Left lung (tissue), 10 donors: ENCODE data around the gene STRC. TPM values are rescaled to one million over a fixed set of nuclear protein-coding genes. Genes with fewer than 3 reads are reported as not detected.
"Not testable (repeated sequence)": the region's sequence is repeated elsewhere in the genome, so short reads cannot be mapped to it uniquely, and the experiment has no call there.

Source experiments
- ATAC-seq: fragments of 200-7000 bp; cut with Tn5 transposase; one replicate; pipeline ENCODE4 v1.9.1; 2020; ENCODE audit warnings: moderate library complexity
- DNase-seq, 4 donors: peaks; one replicate each; pipeline ENCODE4 v3.0.0-alpha.2; 2013 to 2020
- H3K27ac ChIP-seq, 2 donors: fragments of 200-600 bp; sonication (generic) in 1 of 2; one replicate each; pipeline versions ENCODE4 v1.5.0 to v1.8.0; 2020 to 2021
- H3K27me3 ChIP-seq, 2 donors: fragments of 200-600 bp; sonication (generic) in 1 of 2; one replicate each; pipeline versions ENCODE4 v1.5.0 to v1.8.0; 2020 to 2021
- H3K36me3 ChIP-seq, 2 donors: fragments of 200-600 bp; sonication (generic) in 1 of 2; one replicate each; pipeline versions ENCODE4 v1.5.0 to v1.8.0; 2020 to 2021
- H3K4me1 ChIP-seq, 2 donors: fragments of 200-600 bp; one replicate each; pipeline ENCODE4 v1.8.0; 2021
- H3K4me3 ChIP-seq, 2 donors: fragments of 200-600 bp; sonication (generic) in 1 of 2; one replicate each; pipeline versions ENCODE4 v1.5.0 to v1.8.0; 2020 to 2021; ENCODE audit warnings: mild to moderate bottlenecking in 1 of 2
- H3K9me3 ChIP-seq, 2 donors: fragments of 200-600 bp; sonication (generic) in 1 of 2; one replicate each; pipeline versions ENCODE4 v1.5.0 to v1.8.0; 2020 to 2021
- intact Hi-C, 2 donors: fragments of 100-400 bp; cut with DNase I; formaldehyde crosslinking; loops; one replicate each; pipeline versions ENCODE4 v1.11.2 to v1.14.2; 2022
- polyA plus RNA-seq, 6 donors: library from polyadenylated mRNA; unstranded; fragments of 120-200 nt; gene quantifications; one replicate each; pipeline ENCODE4 v1.2.1, GENCODE V29; 2013; ENCODE audit not compliant: insufficient read length in 6 of 6
- total RNA-seq, 2 donors: library from RNA; stranded (reverse); fragmentation: NEBNext Ultra II Directional; extraction: Animal tissue kit (Norgen Biotek cat#: 25700); gene quantifications; one replicate each; pipeline ENCODE4 v1.2.1, GENCODE V29; 2021
- TF ChIP-seq, protein P1 (sequence below), 2 donors: fragments of 200-600 bp; sonication (generic) in 1 of 2; IDR thresholded peaks; one replicate each; pipeline versions ENCODE4 v1.5.0 to v1.8.0; 2021; ENCODE audit warnings: antibody characterized with exemption in 2 of 2
- donor health status: DM: no; HTN: yes; CAD: no.
- donor health status: DM: no; HTN: no; CAD: no.

Gene STRC
- total and polyA plus RNA-seq, 8 donors, result 0.15 to 1.3 (median 0.73) TPM

GRCh38 chr15:43563793-43564192, 54.8 kb downstream of the STRC start:
- H3K36me3 ChIP-seq, DNase-seq, H3K27me3 ChIP-seq, intact Hi-C loops, H3K27ac ChIP-seq, H3K9me3 ChIP-seq, H3K4me1 ChIP-seq, ATAC-seq, H3K4me3 ChIP-seq: not testable (repeated sequence)

DNA sequence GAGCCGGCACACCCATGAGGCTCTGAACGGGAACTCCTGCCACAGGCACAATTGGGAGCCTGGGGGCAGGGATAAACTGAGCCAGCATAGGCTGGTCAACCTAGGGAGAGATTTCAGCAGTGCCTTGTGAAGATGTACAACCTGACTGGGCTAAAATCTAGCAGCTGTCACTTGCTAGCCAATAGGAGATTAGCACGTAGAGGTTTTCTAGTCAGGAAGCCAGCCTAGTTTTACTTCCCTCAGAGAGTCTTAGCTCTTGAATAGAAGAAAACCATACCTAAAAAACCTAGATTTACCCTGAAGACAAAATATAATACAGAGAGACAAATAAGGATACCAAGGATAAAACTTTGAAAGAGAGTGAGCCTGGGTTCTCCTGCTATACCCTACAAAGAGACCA, 55.8 kb downstream of the STRC start:
- H3K36me3 ChIP-seq, DNase-seq, H3K4me1 ChIP-seq, intact Hi-C loops, H3K27ac ChIP-seq, H3K27me3 ChIP-seq, H3K9me3 ChIP-seq, ATAC-seq, H3K4me3 ChIP-seq: not testable (repeated sequence)

DNA sequence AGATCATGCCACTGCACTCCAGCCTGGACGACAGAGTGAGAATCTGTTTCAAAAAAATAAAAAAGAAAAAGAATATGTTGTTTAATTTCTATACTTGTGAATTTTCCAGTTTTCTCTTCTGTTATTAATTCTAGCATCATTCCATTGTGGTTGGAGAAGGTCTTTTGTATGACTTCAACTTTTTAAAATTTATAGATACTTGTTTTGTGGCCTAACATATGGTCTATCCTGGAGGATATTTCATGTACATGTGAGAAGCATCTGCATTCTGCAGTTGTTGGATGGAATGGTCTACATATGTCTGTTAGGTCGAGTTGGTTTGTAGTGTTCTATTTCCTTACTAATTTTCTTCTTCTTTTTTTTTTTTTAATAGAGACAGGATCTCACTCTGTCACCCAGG, 65.6 kb downstream of the STRC start:
- no peaks in the 10 kb centered on the region for H3K27me3 ChIP-seq
- DNase-seq, result no peak
- H3K27ac ChIP-seq, result no peak overlapping the region
- ATAC-seq, result no peak
- H3K9me3 ChIP-seq, result peaks cover 0 to under 1% of the 10 kb centered on the region in 2 donors
- TF ChIP-seq, protein P1, sequence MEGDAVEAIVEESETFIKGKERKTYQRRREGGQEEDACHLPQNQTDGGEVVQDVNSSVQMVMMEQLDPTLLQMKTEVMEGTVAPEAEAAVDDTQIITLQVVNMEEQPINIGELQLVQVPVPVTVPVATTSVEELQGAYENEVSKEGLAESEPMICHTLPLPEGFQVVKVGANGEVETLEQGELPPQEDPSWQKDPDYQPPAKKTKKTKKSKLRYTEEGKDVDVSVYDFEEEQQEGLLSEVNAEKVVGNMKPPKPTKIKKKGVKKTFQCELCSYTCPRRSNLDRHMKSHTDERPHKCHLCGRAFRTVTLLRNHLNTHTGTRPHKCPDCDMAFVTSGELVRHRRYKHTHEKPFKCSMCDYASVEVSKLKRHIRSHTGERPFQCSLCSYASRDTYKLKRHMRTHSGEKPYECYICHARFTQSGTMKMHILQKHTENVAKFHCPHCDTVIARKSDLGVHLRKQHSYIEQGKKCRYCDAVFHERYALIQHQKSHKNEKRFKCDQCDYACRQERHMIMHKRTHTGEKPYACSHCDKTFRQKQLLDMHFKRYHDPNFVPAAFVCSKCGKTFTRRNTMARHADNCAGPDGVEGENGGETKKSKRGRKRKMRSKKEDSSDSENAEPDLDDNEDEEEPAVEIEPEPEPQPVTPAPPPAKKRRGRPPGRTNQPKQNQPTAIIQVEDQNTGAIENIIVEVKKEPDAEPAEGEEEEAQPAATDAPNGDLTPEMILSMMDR (IDR thresholded peaks at IDR 0.05), result no peak
- peaks cover 0 to 24% of the 10 kb centered on the region in 2 donors for H3K36me3 ChIP-seq
- H3K4me3 ChIP-seq, result no peak overlapping the region
- H3K4me1 ChIP-seq, result no peaks in the 10 kb centered on the region
- intact Hi-C loops, result no loop called here

DNA sequence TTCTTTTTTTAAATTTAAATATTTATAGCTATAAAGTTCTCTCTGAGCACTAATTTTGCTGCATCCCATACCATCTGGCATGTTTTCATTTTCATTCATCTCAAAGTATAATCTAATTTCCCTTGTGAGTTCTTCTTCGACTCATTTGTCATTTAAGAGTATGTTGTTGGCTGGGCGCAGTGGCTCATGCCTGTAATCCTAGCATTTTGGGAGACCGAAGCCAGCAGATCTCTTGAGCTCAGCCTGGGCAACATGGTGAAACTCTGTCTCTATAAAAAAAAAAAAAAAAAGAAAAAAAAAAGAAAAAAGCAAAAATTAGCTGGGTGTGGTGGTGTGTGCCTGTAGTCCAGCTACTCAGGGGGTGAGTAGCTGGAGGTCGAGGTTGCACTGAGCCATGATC, 66.3 kb downstream of the STRC start:
- peaks cover 0 to 23% of the 10 kb centered on the region in 2 donors for H3K36me3 ChIP-seq
- H3K4me3 ChIP-seq, result no peak overlapping the region
- H3K27ac ChIP-seq, result no peak overlapping the region
- intact Hi-C loops, result no loop called here
- ATAC-seq, result no peak
- no peaks in the 10 kb centered on the region for H3K4me1 ChIP-seq
- TF ChIP-seq, protein P1 (IDR thresholded peaks at IDR 0.05), result no peak
- no peak for DNase-seq
- H3K9me3 ChIP-seq, result peaks cover 0 to 6% of the 10 kb centered on the region in 2 donors
- no peaks in the 10 kb centered on the region for H3K27me3 ChIP-seq

- TF ChIP-seq, protein P1 (IDR thresholded peaks at IDR 0.05), result no peak
- no peaks in the 10 kb centered on the region for H3K27me3 ChIP-seq
- no peak overlapping the region for H3K4me3 ChIP-seq
- ATAC-seq (no peak), DNase-seq (no peak)
- H3K36me3 ChIP-seq, result peaks cover 0 to 10% of the 10 kb centered on the region in 2 donors
- H3K4me1 ChIP-seq, result no peaks in the 10 kb centered on the region
- intact Hi-C loops, result no loop called here
- peaks cover 0 to 6% of the 10 kb centered on the region in 2 donors for H3K9me3 ChIP-seq
- H3K27ac ChIP-seq, result no peak overlapping the region
These were observed 67.9 kb downstream of the STRC start for GRCh38 chr15:43550527-43551363.

Other genes starting within 250 kb of the STRC start
- gene ZSCAN29, start 247.8 kb downstream of the STRC start, total RNA-seq, result 10 to 100 TPM; 19.9 to 25.5 TPM
- gene ZSCAN29, start 247.8 kb downstream of the STRC start, polyA plus RNA-seq, result 10 to 100 TPM; 32.2 to 36.1 (median 34.6) TPM
- gene TUBGCP4, start 247.7 kb downstream of the STRC start, total RNA-seq, result 10 to 100 TPM; 18.5 to 20.8 TPM
- gene TUBGCP4, start 247.7 kb downstream of the STRC start, polyA plus RNA-seq, result 10 to 100 TPM; 23.9 to 29.0 (median 28.1) TPM
- gene TP53BP1, start 125.6 kb downstream of the STRC start, total RNA-seq, result 10 to 100 TPM; 32.7 to 42.4 TPM
- gene TP53BP1, start 125.6 kb downstream of the STRC start, polyA plus RNA-seq, result 100 to 1,000 TPM in 2 of 6 donors, 10 to 100 TPM in 4; 85.9 to 112 (median 95.5) TPM
- 10 to 100 TPM; 12.7 to 13.4 TPM for gene MAP1A, start 101.2 kb downstream of the STRC start, total RNA-seq
- 1 to 10 TPM; 6.4 to 9.4 (median 8.5) TPM for gene MAP1A, start 101.2 kb downstream of the STRC start, polyA plus RNA-seq
- gene PPIP5K1, start 28.6 kb downstream of the STRC start, total RNA-seq, result 10 to 100 TPM; 28.6 to 35.7 TPM
- gene PPIP5K1, start 28.6 kb downstream of the STRC start, polyA plus RNA-seq, result 10 to 100 TPM; 20.2 to 30.6 (median 26.6) TPM
- 10 to 100 TPM in 1 of 2 donors, 1 to 10 TPM in 1; 3.7 to 11.3 TPM for gene CKMT1B, start 24.8 kb downstream of the STRC start, total RNA-seq
- under 1 TPM in 5 of 6 donors, not detected in 1; 0.10 to 0.69 (median 0.43) TPM for gene CKMT1B, start 24.8 kb downstream of the STRC start, polyA plus RNA-seq
- 1 to 10 TPM; 2.8 to 4.0 TPM for gene CATSPER2, start 30.0 kb upstream of the STRC start, total RNA-seq
- 10 to 100 TPM in 2 of 6 donors, 1 to 10 TPM in 4; 7.5 to 10.6 (median 9.4) TPM for gene CATSPER2, start 30.0 kb upstream of the STRC start, polyA plus RNA-seq
- 10 to 100 TPM in 1 of 2 donors, 1 to 10 TPM in 1; 6.2 to 16.8 TPM for gene CKMT1A, start 75.1 kb upstream of the STRC start, total RNA-seq
- gene CKMT1A, start 75.1 kb upstream of the STRC start, polyA plus RNA-seq, result under 1 TPM in 4 of 6 donors, not detected in 2; 0.18 to 0.49 (median 0.40) TPM
- gene PDIA3, start 127.6 kb upstream of the STRC start, total RNA-seq, result 100 to 1,000 TPM; 518 to 633 TPM
- gene PDIA3, start 127.6 kb upstream of the STRC start, polyA plus RNA-seq, result 100 to 1,000 TPM; 426 to 576 (median 504) TPM
- 10 to 100 TPM in 1 of 2 donors, 1 to 10 TPM in 1; 4.4 to 14.5 TPM for gene ELL3, start 158.2 kb upstream of the STRC start, total RNA-seq
- 1 to 10 TPM; 4.8 to 8.7 (median 6.1) TPM for gene ELL3, start 158.2 kb upstream of the STRC start, polyA plus RNA-seq
- 1,000 to 10,000 TPM in 1 of 2 donors, 100 to 1,000 TPM in 1; 930 to 1,311 TPM for gene SERF2, start 173.5 kb upstream of the STRC start, total RNA-seq
- gene SERF2, start 173.5 kb upstream of the STRC start, polyA plus RNA-seq, result 100 to 1,000 TPM; 501 to 612 (median 552) TPM
- gene SERINC4, start 181.4 kb upstream of the STRC start, total RNA-seq, result under 1 TPM; 0.10 to 0.12 TPM
- gene SERINC4, start 181.4 kb upstream of the STRC start, polyA plus RNA-seq, result under 1 TPM in 2 of 6 donors, not detected in 4; 0.22 to 0.31 TPM
- gene HYPK, start 181.8 kb upstream of the STRC start, total RNA-seq, result 10 to 100 TPM in 1 of 2 donors, 1 to 10 TPM in 1; 9.2 to 14.1 TPM
- gene HYPK, start 181.8 kb upstream of the STRC start, polyA plus RNA-seq, result 10 to 100 TPM; 11.7 to 28.1 (median 17.6) TPM
- gene MFAP1, start 205.9 kb upstream of the STRC start, total RNA-seq, result 10 to 100 TPM; 21.9 to 22.5 TPM
- gene MFAP1, start 205.9 kb upstream of the STRC start, polyA plus RNA-seq, result 10 to 100 TPM; 47.3 to 58.6 (median 54.2) TPM
- 10 to 100 TPM in 1 of 2 donors, 1 to 10 TPM in 1; 8.6 to 13.4 TPM for gene WDR76, start 208.2 kb upstream of the STRC start, total RNA-seq
- gene WDR76, start 208.2 kb upstream of the STRC start, polyA plus RNA-seq, result 10 to 100 TPM; 15.0 to 23.1 (median 16.9) TPM